Measurements from ENCODE around the gene COX4I2. TPM values are rescaled to one million over a fixed set of nuclear protein-coding genes. Genes with fewer than 3 reads are reported as not detected.
A peak's percentile ranks its signal among the peaks of the same experiment; 100 is the strongest.

The COX4I2 gene
- total and polyA plus RNA-seq, 4 donors, result 0.35 to 0.81 (median 0.59) TPM; not detected in 1

DNA sequence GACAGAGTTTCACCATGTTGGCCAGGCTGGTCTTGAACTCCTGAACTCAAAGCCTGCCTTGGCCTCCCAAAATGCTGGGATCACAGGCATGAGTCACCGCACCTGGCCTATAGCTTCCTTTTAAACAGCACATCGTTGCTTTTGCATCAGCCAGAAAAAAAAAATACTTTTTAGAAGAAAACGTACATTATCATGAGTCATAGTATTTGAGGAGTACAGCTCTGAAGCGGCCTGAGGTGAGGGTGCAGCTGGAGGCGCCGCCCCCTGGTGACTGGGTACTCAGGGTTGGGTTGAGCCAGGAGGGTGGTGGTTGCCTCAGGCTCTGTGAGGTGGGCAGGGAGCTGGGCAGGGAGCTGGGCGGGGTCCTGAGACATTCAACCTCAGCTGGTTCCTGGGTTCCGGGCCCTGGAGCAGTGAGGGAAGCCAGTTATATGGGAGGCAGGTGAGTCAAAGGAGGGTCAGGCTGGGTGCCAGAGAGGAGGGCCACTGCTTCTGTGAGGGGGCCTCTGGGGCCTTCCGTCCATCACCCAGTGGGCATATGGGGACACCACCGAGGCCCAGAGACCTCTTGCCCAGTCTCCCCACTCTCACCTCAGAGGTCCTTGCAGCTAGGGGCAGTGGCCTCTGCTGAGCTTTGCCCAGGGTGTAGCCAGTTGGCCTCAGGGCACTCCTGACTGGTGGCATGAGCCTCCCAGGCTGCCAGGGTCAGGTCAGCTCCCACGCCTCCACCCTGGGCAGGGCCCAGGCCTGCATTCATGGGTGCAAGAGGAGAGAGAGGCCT is 44.3 kb upstream of the COX4I2 start (continued):
- TF ChIP-seq RXRA (IDR thresholded peaks at IDR 0.05) (peak; percentile 99), NR2F2 (IDR thresholded peaks at IDR 0.05) (peak; percentile 59), HNF4G (IDR thresholded peaks at IDR 0.05) (peak; percentile 68)
- TF ChIP-seq, protein P1, sequence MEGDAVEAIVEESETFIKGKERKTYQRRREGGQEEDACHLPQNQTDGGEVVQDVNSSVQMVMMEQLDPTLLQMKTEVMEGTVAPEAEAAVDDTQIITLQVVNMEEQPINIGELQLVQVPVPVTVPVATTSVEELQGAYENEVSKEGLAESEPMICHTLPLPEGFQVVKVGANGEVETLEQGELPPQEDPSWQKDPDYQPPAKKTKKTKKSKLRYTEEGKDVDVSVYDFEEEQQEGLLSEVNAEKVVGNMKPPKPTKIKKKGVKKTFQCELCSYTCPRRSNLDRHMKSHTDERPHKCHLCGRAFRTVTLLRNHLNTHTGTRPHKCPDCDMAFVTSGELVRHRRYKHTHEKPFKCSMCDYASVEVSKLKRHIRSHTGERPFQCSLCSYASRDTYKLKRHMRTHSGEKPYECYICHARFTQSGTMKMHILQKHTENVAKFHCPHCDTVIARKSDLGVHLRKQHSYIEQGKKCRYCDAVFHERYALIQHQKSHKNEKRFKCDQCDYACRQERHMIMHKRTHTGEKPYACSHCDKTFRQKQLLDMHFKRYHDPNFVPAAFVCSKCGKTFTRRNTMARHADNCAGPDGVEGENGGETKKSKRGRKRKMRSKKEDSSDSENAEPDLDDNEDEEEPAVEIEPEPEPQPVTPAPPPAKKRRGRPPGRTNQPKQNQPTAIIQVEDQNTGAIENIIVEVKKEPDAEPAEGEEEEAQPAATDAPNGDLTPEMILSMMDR (IDR thresholded peaks at IDR 0.05; ENCODE audit: low read depth, low read length, missing input control), result no peak

DNA sequence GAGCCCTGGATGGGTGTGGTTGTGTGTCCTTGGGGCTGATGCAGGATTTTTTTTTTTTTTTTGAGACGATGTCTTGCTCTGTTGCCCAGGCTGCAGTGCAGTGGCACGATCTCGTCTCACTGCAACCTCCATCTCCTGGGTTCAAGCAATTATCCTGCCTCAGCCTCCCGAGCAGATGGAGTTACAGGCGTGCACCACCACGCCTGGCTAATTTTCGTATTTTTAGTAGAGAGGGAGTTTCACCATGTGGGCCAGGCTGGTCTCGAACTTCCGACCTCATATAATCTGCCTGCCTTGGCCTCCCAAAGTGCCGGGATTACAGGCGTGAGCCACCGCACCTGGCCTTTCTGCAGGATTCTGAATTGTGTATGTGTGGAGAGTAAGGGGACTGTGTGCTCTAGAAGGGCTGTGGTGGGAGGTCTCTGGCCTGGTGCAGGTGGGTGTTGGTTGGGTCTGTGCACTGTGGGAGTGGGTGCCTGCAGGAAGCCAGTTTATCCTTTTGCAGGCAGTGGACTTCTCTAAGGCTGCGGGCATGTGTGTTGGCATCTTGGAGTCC is 43.6 kb upstream of the COX4I2 start:
- no peak for DNase-seq (ENCODE audit: low spot score)
- H3K36me3 ChIP-seq (ENCODE audit: control insufficient read depth in 4 of 4, insufficient read depth in 3 of 4, low read depth in 1 of 4, low read length in 3 of 4), result no peaks in the 10 kb centered on the region
- WGBS, result 87% methylated on average over 13 of the region's 13 CpGs
- H3K27ac ChIP-seq (ENCODE audit: low read depth in 1 of 2, low read length in 2 of 2), result peak overlapping the region in 1 of 2 donors; percentile 71
- no peak overlapping the region for H3K4me3 ChIP-seq (ENCODE audit: low read depth in 1 of 3, low read length in 3 of 3)
- peaks cover 8 to 21% (median 13%) of the 10 kb centered on the region in 4 donors for H3K4me1 ChIP-seq (ENCODE audit: control insufficient read depth in 4 of 4, insufficient read depth in 4 of 4, low read length in 3 of 4)
- TF ChIP-seq YY1 (IDR thresholded peaks at IDR 0.05) (peak; percentile 1), REST (IDR thresholded peaks at IDR 0.05) (no peak)
- no peaks in the 10 kb centered on the region for H3K9me3 ChIP-seq (ENCODE audit: control insufficient read depth in 4 of 4, low read length in 3 of 4)
- no peak overlapping the region for H3K9ac ChIP-seq (ENCODE audit: low read depth in 1 of 2, low read length in 2 of 2)
- no peaks in the 10 kb centered on the region for H3K27me3 ChIP-seq (ENCODE audit: control insufficient read depth in 4 of 4, insufficient read depth in 4 of 4, low read length in 3 of 4)

- no peaks in the 10 kb centered on the region for H3K36me3 ChIP-seq (ENCODE audit: control insufficient read depth in 4 of 4, insufficient read depth in 3 of 4, low read depth in 1 of 4, low read length in 3 of 4)
- peaks cover 8 to 21% (median 13%) of the 10 kb centered on the region in 4 donors for H3K4me1 ChIP-seq (ENCODE audit: control insufficient read depth in 4 of 4, insufficient read depth in 4 of 4, low read length in 3 of 4)
- H3K27me3 ChIP-seq (ENCODE audit: control insufficient read depth in 4 of 4, insufficient read depth in 4 of 4, low read length in 3 of 4), result no peaks in the 10 kb centered on the region
- DNase-seq (ENCODE audit: low spot score), result no peak
- no peak overlapping the region for H3K9ac ChIP-seq (ENCODE audit: low read depth in 1 of 2, low read length in 2 of 2)
- H3K27ac ChIP-seq (ENCODE audit: low read depth in 1 of 2, low read length in 2 of 2), result peak overlapping the region in 1 of 2 donors; percentile 41
- TF ChIP-seq HNF4A (conservative IDR thresholded peaks at IDR 0.05) (no peak), NR2F2 (IDR thresholded peaks at IDR 0.05) (peak; percentile 75), FOXA2 (IDR thresholded peaks at IDR 0.05) (no peak), SP1 (IDR thresholded peaks at IDR 0.05) (peak; percentile 30), EGR1 (IDR thresholded peaks at IDR 0.05; ENCODE audit: low read depth in 2 of 2) (no peak)
- WGBS, result 85% methylated on average over 11 of the region's 11 CpGs
- H3K9me3 ChIP-seq (ENCODE audit: control insufficient read depth in 4 of 4, low read length in 3 of 4), result no peaks in the 10 kb centered on the region
- no peak overlapping the region for H3K4me3 ChIP-seq (ENCODE audit: low read depth in 1 of 3, low read length in 3 of 3)
Measured at GRCh38 chr20:31594558-31595379, 42.9 kb upstream of the COX4I2 start.

Measured in liver (tissue), 9 donors.